Measurements from ENCODE around the gene HYAL2.

- TF ChIP-seq, protein P1, sequence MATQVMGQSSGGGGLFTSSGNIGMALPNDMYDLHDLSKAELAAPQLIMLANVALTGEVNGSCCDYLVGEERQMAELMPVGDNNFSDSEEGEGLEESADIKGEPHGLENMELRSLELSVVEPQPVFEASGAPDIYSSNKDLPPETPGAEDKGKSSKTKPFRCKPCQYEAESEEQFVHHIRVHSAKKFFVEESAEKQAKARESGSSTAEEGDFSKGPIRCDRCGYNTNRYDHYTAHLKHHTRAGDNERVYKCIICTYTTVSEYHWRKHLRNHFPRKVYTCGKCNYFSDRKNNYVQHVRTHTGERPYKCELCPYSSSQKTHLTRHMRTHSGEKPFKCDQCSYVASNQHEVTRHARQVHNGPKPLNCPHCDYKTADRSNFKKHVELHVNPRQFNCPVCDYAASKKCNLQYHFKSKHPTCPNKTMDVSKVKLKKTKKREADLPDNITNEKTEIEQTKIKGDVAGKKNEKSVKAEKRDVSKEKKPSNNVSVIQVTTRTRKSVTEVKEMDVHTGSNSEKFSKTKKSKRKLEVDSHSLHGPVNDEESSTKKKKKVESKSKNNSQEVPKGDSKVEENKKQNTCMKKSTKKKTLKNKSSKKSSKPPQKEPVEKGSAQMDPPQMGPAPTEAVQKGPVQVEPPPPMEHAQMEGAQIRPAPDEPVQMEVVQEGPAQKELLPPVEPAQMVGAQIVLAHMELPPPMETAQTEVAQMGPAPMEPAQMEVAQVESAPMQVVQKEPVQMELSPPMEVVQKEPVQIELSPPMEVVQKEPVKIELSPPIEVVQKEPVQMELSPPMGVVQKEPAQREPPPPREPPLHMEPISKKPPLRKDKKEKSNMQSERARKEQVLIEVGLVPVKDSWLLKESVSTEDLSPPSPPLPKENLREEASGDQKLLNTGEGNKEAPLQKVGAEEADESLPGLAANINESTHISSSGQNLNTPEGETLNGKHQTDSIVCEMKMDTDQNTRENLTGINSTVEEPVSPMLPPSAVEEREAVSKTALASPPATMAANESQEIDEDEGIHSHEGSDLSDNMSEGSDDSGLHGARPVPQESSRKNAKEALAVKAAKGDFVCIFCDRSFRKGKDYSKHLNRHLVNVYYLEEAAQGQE (tag by site-specific recombination; IDR thresholded peaks at IDR 0.05) = no peak
- TF ChIP-seq ZBTB6 (tag by site-specific recombination; IDR thresholded peaks at IDR 0.05) (no peak), ZNF529 (tag by site-specific recombination; IDR thresholded peaks at IDR 0.05; ENCODE audit: insufficient replicate concordance) (no peak), ZNF830 (tag by site-specific recombination; IDR thresholded peaks at IDR 0.05; ENCODE audit: low read depth) (no peak), EGR2 (tag by site-specific recombination; IDR thresholded peaks at IDR 0.05; ENCODE audit: low read depth) (no peak), CTCF (tag by site-specific recombination; IDR thresholded peaks at IDR 0.05) (no peak), ZNF274 (IDR thresholded peaks at IDR 0.05; ENCODE audit: low read length) (no peak), ZNF274 (tag by site-specific recombination; IDR thresholded peaks at IDR 0.05; ENCODE audit: borderline replicate concordance) (no peak), PRDM1 (tag by site-specific recombination; IDR thresholded peaks at IDR 0.05) (no peak), ZNF133 (tag by site-specific recombination; IDR thresholded peaks at IDR 0.05) (no peak), ELK4 (IDR thresholded peaks at IDR 0.05; ENCODE audit: borderline replicate concordance, low read depth, low read length) (no peak)
- TF ChIP-seq, protein P2, sequence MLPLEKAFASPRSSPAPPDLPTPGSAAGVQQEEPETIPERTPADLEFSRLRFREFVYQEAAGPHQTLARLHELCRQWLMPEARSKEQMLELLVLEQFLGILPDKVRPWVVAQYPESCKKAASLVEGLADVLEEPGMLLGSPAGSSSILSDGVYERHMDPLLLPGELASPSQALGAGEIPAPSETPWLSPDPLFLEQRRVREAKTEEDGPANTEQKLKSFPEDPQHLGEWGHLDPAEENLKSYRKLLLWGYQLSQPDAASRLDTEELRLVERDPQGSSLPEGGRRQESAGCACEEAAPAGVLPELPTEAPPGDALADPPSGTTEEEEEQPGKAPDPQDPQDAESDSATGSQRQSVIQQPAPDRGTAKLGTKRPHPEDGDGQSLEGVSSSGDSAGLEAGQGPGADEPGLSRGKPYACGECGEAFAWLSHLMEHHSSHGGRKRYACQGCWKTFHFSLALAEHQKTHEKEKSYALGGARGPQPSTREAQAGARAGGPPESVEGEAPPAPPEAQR (tag by site-specific recombination; IDR thresholded peaks at IDR 0.05) = no peak
Observed at GRCh38 chr3:50269977-50270413, 52.5 kb downstream of the HYAL2 start.
